ENCODE data around the gene PACRG. TPM values are rescaled to one million over a fixed set of nuclear protein-coding genes. Genes with fewer than 3 reads are reported as not detected.

Gene PACRG
- total RNA-seq, 3 donors from 2014 or later = 0.64 to 6.4 (median 4.6) TPM

DNA sequence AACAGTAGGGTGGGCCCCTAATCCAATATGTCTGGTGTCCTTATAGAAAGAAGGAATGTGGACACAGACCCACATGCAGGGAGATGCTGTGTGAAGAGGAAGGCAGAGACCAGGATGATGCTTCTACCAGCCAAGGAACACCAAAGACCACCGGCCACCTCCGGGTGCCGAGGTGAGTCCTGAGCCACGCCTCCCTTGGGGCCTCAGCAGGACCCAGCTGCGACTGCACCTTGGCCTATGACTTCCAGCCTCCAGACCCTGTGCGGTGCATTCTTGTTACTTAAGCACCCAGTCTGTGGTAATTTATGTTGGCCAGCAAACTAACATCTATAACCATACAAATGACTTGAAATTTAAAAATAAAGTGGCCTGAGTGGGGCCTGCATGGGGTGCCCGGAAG lies 607.3 kb downstream of the PACRG start:
- no peaks in the 10 kb centered on the region for H3K27me3 ChIP-seq
- DNase-seq (ENCODE audit: low spot score in 2 of 2) = no peak
- TF ChIP-seq POLR2A (IDR thresholded peaks at IDR 0.05) (no peak), POLR2AphosphoS5 (IDR thresholded peaks at IDR 0.05) (no peak)
- TF ChIP-seq, protein P1, sequence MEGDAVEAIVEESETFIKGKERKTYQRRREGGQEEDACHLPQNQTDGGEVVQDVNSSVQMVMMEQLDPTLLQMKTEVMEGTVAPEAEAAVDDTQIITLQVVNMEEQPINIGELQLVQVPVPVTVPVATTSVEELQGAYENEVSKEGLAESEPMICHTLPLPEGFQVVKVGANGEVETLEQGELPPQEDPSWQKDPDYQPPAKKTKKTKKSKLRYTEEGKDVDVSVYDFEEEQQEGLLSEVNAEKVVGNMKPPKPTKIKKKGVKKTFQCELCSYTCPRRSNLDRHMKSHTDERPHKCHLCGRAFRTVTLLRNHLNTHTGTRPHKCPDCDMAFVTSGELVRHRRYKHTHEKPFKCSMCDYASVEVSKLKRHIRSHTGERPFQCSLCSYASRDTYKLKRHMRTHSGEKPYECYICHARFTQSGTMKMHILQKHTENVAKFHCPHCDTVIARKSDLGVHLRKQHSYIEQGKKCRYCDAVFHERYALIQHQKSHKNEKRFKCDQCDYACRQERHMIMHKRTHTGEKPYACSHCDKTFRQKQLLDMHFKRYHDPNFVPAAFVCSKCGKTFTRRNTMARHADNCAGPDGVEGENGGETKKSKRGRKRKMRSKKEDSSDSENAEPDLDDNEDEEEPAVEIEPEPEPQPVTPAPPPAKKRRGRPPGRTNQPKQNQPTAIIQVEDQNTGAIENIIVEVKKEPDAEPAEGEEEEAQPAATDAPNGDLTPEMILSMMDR (IDR thresholded peaks at IDR 0.05) = no peak
- H3K9me3 ChIP-seq = no peaks in the 10 kb centered on the region
- intact Hi-C loops (cut with DNase I; ENCODE audit: low total_unique reads) = no loop called here
- no peaks in the 10 kb centered on the region for H3K36me3 ChIP-seq
- H3K4me3 ChIP-seq = no peak overlapping the region
- peak overlapping the region in 1 of 2 donors; percentile 71 for H3K27ac ChIP-seq
- no peaks in the 10 kb centered on the region for H3K4me1 ChIP-seq

DNA sequence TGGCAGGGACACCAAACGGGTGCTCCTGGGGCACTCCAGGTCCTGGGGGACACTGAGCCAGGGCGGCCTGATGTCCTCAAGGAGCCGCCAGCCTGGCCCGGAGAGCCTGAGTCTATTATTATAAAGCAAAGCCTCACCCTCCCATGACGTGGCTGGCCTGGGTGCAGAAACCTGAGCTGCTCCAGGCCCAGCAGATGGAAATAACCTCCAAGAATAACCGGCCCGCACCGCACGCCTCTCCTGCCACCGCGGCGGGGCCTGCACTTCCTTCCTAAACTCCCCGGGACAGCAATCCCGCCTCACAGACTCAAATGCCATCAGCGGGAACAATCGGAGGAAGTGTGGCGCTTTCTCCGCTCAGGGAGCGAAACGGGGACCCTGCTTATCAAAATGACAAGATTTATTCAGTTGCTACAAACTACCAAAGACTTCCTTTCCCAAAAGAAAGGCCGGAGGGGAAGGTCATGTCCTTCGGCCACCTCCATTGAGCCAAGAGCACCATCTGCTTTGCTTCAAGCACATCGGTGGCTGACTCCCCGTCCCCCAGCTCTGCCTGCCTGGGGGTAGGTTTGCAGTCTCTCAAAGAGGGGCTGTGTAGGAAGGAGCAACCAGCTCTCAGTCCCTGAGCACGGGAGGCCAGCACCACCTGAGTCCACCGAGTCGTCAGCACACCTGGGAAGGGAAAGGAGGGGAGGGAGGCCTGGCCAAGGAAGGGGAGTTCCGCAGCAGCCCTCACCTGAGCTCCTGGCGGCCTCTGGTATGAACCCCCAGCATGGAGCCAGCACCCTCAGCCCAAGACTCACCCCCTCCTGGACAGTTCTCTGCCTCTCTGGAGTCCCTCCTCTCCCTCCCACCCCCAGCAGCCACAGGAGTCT lies 608.1 kb downstream of the PACRG start:
- Histone ChIP-seq H3K4me3 (no peak overlapping the region), H3K9me3 (no peaks in the 10 kb centered on the region), H3K27ac (peak overlapping the region in 1 of 2 donors; percentile 71), H3K36me3 (no peaks in the 10 kb centered on the region), H3K4me1 (no peaks in the 10 kb centered on the region), H3K27me3 (no peaks in the 10 kb centered on the region)
- intact Hi-C loops (cut with DNase I; ENCODE audit: low total_unique reads) = no loop called here
- TF ChIP-seq POLR2A (IDR thresholded peaks at IDR 0.05) = no peak
- TF ChIP-seq POLR2AphosphoS5 (IDR thresholded peaks at IDR 0.05) = no peak
- TF ChIP-seq, protein P1 (IDR thresholded peaks at IDR 0.05) = no peak
- no peak for DNase-seq (ENCODE audit: low spot score in 2 of 2)

DNA sequence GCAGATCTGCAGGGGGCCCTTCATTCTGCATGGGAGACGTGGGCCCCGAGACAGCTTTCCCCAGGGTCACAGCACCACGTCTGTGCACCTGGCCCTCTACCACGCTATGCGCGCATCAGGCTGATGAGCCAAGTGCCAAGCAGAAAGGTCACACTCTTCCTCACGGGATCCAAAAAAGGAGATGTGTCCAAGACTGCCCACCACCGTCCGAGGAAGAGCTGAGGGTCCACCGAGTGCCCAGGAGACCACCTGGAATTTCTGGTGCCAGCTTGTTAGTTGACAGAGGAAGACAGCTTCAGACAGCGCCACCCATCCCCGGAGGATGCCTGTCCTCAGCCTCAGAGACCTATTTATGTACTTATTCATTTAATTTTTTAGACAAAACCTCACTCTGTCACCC lies 609.2 kb downstream of the PACRG start:
- intact Hi-C loops (cut with DNase I; ENCODE audit: low total_unique reads) = no loop called here
- H3K27me3 ChIP-seq = no peaks in the 10 kb centered on the region
- no peak overlapping the region for H3K4me3 ChIP-seq
- TF ChIP-seq, protein P1 (IDR thresholded peaks at IDR 0.05) = no peak
- TF ChIP-seq POLR2A (IDR thresholded peaks at IDR 0.05) = no peak
- TF ChIP-seq POLR2AphosphoS5 (IDR thresholded peaks at IDR 0.05) = no peak
- no peak overlapping the region for H3K27ac ChIP-seq
- no peaks in the 10 kb centered on the region for H3K4me1 ChIP-seq
- DNase-seq (ENCODE audit: low spot score in 2 of 2) = no peak
- H3K9me3 ChIP-seq = no peaks in the 10 kb centered on the region
- no peaks in the 10 kb centered on the region for H3K36me3 ChIP-seq

DNA sequence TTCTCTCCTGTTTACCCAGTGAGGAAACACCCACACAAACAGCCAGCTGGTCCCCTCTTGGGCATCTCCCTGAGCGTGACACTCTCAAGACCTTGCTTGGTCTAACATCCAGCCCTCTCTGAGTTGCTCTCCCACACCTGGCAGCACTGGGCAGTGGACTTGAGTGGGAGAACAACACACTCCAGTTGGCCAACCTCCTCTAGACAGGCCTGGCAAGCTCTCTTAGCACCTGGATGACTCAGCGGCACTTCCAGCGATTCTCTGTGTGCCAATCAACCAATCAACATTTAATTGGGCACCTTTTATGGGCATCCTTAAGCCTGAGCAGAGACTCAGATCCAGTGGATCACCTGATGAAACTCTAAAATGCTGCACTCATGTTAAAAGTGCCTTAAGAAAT lies 610.2 kb downstream of the PACRG start:
- Histone ChIP-seq H3K27me3 (no peaks in the 10 kb centered on the region), H3K27ac (no peak overlapping the region), H3K4me3 (no peak overlapping the region), H3K9me3 (no peaks in the 10 kb centered on the region), H3K36me3 (no peaks in the 10 kb centered on the region), H3K4me1 (no peaks in the 10 kb centered on the region)
- no peak for TF ChIP-seq POLR2AphosphoS5 (IDR thresholded peaks at IDR 0.05)
- no peak for TF ChIP-seq POLR2A (IDR thresholded peaks at IDR 0.05)
- TF ChIP-seq, protein P1 (IDR thresholded peaks at IDR 0.05) = no peak
- intact Hi-C loops (cut with DNase I; ENCODE audit: low total_unique reads) = no loop called here
- DNase-seq (ENCODE audit: low spot score in 2 of 2) = no peak

DNA sequence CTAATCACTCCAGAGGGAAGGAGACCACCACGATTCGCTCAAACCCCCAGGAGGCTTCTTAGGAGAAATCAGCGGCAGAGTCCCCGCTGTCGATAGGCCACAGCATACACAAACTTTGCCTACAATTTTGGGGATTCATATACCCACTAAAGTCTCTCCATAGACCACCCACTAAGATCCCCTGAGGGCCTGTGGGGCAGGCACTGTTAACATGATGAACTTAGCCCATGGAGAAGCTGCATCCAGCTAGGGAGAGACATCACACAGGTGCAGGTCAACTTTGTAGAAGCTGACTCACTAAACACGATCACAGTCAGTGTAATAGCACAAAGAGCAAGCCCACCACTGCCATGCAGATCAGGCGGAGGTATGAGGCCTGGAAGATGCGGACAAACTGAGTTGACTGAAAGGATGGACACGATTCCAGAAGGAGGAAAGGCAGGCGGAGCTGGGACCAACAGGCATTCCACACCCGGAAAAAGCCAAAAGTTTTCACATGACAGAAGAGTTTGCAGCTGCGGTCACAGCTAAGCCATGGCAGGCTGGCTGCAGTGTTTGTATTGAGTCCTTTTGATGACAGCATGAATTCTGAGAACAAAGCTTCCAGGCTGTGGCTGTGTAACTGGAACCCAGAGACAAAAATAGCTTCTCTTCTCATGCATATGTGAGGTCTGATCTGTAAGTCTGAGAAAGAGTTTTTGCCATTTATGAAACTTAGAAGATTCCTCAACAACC lies 611.1 kb downstream of the PACRG start:
- TF ChIP-seq POLR2AphosphoS5 (IDR thresholded peaks at IDR 0.05) (no peak), POLR2A (IDR thresholded peaks at IDR 0.05) (no peak)
- TF ChIP-seq, protein P1 (IDR thresholded peaks at IDR 0.05) = no peak
- intact Hi-C loops (cut with DNase I; ENCODE audit: low total_unique reads) = no loop called here
- no peaks in the 10 kb centered on the region for H3K27me3 ChIP-seq
- no peak overlapping the region for H3K4me3 ChIP-seq
- H3K27ac ChIP-seq = no peak overlapping the region
- no peak for DNase-seq (ENCODE audit: low spot score in 2 of 2)
- H3K4me1 ChIP-seq = no peaks in the 10 kb centered on the region
- H3K9me3 ChIP-seq = no peaks in the 10 kb centered on the region
- H3K36me3 ChIP-seq = no peaks in the 10 kb centered on the region
